DND-41 (cell line): Measurements from ENCODE around the gene IFT80.

ENCODE experiments used
- ATAC-seq: fragments of 200-7000 bp; cut with Tn5 transposase; 3 replicates; pipeline ENCODE4 v1.9.1; 2021; ENCODE audit warnings: low read depth; ENCODE audit not compliant: insufficient read depth
- DNase-seq: peaks from one replicate; pipeline ENCODE4 v3.0.0-alpha.2; 2020
- H2AFZ ChIP-seq: 2 replicates; pipeline ENCODE4 v1.6.0; 2012; ENCODE audit warnings: low read depth, low read length
- H3K27ac ChIP-seq: 2 replicates; pipeline ENCODE4 v1.5.1; 2012; ENCODE audit warnings: low read length, inconsistent platforms
- H3K27me3 ChIP-seq: fragments of 200-600 bp; sonication (generic); 2 replicates; pipeline ENCODE4 v1.6.0; 2012; ENCODE audit warnings: low read length, mild to moderate bottlenecking, inconsistent platforms; ENCODE audit not compliant: insufficient read depth, poor library complexity
- H3K36me3 ChIP-seq: 2 replicates; pipeline ENCODE4 v1.5.1; 2012; ENCODE audit warnings: low read length, inconsistent platforms; ENCODE audit not compliant: insufficient read depth
- H3K4me1 ChIP-seq: 2 replicates; pipeline ENCODE4 v1.5.1; 2012; ENCODE audit warnings: mild to moderate bottlenecking, low read length; ENCODE audit not compliant: insufficient read depth
- H3K4me2 ChIP-seq: 2 replicates; pipeline ENCODE4 v1.6.0; 2012; ENCODE audit warnings: mild to moderate bottlenecking, moderate library complexity, low read length, inconsistent platforms; ENCODE audit not compliant: insufficient read depth
- H3K4me3 ChIP-seq, 2 experiments: fragments of 200-600 bp in 1 of 2; shearing (Covaris generic) in 1 of 2; 2 replicates each; pipeline ENCODE4 v1.5.1; 2012 to 2016; ENCODE audit warnings: inconsistent platforms in 2 of 2, low read length in 2 of 2, mild to moderate bottlenecking in 2 of 2, low read depth in 1 of 2, moderate library complexity in 1 of 2
- H3K79me2 ChIP-seq: 2 replicates; pipeline ENCODE4 v1.6.0; 2012; ENCODE audit warnings: low read length, inconsistent platforms; ENCODE audit not compliant: insufficient read depth
- H3K9ac ChIP-seq: 2 replicates; pipeline ENCODE4 v1.6.0; 2012; ENCODE audit warnings: low read depth, mild to moderate bottlenecking, inconsistent platforms, low read length, moderate library complexity
- H3K9me3 ChIP-seq: 2 replicates; pipeline ENCODE4 v1.5.1; 2012; ENCODE audit warnings: low read length, moderate library complexity, mild to moderate bottlenecking, inconsistent platforms; ENCODE audit not compliant: insufficient read depth, severe bottlenecking
- H4K20me1 ChIP-seq: 2 replicates; pipeline ENCODE4 v1.6.0; 2012; ENCODE audit warnings: low read length; ENCODE audit not compliant: insufficient read depth
- CTCF ChIP-seq: IDR thresholded peaks from 2 replicates; pipeline ENCODE4 v1.5.1; 2012; ENCODE audit warnings: borderline replicate concordance, low read length, moderate library complexity, mild to moderate bottlenecking; ENCODE audit not compliant: poor library complexity, severe bottlenecking; ENCODE audit errors: extremely low read depth
- EZH2 ChIP-seq: IDR thresholded peaks from 3 replicates; pipeline ENCODE4 v1.6.1; 2012; ENCODE audit warnings: borderline replicate concordance, low read depth, mild to moderate bottlenecking, moderate library complexity, low read length, inconsistent platforms; ENCODE audit not compliant: severe bottlenecking

IFT80 gene

DNA sequence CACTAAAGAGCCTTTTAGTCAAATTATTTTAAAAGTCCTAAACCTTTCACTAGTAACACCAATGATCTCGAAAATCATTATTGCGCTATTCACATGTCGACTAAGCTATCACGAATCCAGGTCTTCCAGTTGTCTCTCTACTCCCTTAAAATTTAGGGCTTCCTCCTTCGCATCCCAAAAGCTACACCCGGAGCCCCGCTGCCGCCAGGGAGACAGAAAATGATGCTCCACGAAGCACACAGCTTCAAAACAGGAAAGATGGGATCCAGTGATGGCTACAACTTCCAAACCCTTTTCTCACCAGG lies 253 bp downstream of the IFT80 start:
- TF ChIP-seq EZH2 (no peak), CTCF (no peak)
- DNase-seq (no peak), ATAC-seq (peak; percentile 13)
- H3K27me3 ChIP-seq: no peaks in the 10 kb centered on the region
- H3K4me2 ChIP-seq: peak overlapping the region; percentile 76
- peaks cover 38% of the 10 kb centered on the region for H3K36me3 ChIP-seq
- no peaks in the 10 kb centered on the region for H3K9me3 ChIP-seq
- peak overlapping the region; percentile 97 for H3K9ac ChIP-seq
- H4K20me1 ChIP-seq: peaks cover 39% of the 10 kb centered on the region
- peak overlapping the region; percentile 89 for H2AFZ ChIP-seq
- H3K79me2 ChIP-seq: peaks cover 85% of the 10 kb centered on the region
- H3K4me3 ChIP-seq: peak overlapping the region; percentile 67 to 98
- peak overlapping the region; percentile 100 for H3K27ac ChIP-seq
- peaks cover 45% of the 10 kb centered on the region for H3K4me1 ChIP-seq

DNA sequence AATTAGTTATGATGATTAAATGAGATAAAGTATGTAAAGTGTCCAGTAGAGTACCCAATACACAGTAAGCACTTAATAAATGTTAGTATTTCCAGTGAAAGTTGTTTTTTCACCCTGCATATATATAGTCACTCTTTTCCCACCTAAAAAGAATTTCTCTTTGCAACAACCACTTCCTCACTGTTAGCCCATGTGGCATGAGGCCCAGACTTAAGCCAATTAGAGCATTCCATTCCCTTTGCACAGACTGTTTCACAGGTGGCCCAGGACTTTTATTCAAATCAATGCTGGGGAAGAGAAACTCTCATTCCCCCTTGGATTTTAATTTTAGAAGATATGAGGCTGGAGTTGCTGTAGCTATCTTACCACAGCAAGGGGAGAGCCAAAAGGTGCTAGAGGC lies 3.7 kb downstream of the IFT80 start:
- no peak overlapping the region for H3K4me2 ChIP-seq
- H3K4me1 ChIP-seq: peaks cover 26% of the 10 kb centered on the region
- peaks cover 4% of the 10 kb centered on the region for H4K20me1 ChIP-seq
- no peaks in the 10 kb centered on the region for H3K27me3 ChIP-seq
- TF ChIP-seq EZH2: no peak
- TF ChIP-seq CTCF: no peak
- no peak overlapping the region for H3K27ac ChIP-seq
- H3K9ac ChIP-seq: no peak overlapping the region
- no peak for ATAC-seq
- H3K4me3 ChIP-seq: no peak overlapping the region
- peaks cover 76% of the 10 kb centered on the region for H3K79me2 ChIP-seq
- DNase-seq: no peak
- H3K9me3 ChIP-seq: no peaks in the 10 kb centered on the region
- H2AFZ ChIP-seq: no peak overlapping the region
- peaks cover 5% of the 10 kb centered on the region; the same call in 1 of the 2 replicates for H3K36me3 ChIP-seq

GRCh38 chr3:160394009-160394392 lies 5.0 kb downstream of the IFT80 start:
- H3K4me1 ChIP-seq: peaks cover 26% of the 10 kb centered on the region
- H3K27ac ChIP-seq: no peak overlapping the region
- no peak overlapping the region for H3K4me3 ChIP-seq
- no peaks in the 10 kb centered on the region for H3K9me3 ChIP-seq
- DNase-seq (no peak), ATAC-seq (no peak)
- H3K9ac ChIP-seq: no peak overlapping the region
- peaks cover 68% of the 10 kb centered on the region for H3K79me2 ChIP-seq
- H3K36me3 ChIP-seq: no peaks in the 10 kb centered on the region
- H4K20me1 ChIP-seq: no peaks in the 10 kb centered on the region; the same call in 1 of the 2 replicates
- no peak overlapping the region for H3K4me2 ChIP-seq
- H3K27me3 ChIP-seq: no peaks in the 10 kb centered on the region
- H2AFZ ChIP-seq: no peak overlapping the region
- no peak for TF ChIP-seq CTCF
- TF ChIP-seq EZH2: no peak

GRCh38 chr3:160393346-160394008 lies 5.5 kb downstream of the IFT80 start:
- H3K9me3 ChIP-seq: no peaks in the 10 kb centered on the region
- H4K20me1 ChIP-seq: no peaks in the 10 kb centered on the region; the same call in 1 of the 2 replicates
- no peak for DNase-seq
- H3K9ac ChIP-seq: no peak overlapping the region
- no peak overlapping the region for H3K27ac ChIP-seq
- TF ChIP-seq EZH2 (no peak), CTCF (no peak)
- H3K4me2 ChIP-seq: no peak overlapping the region
- no peak overlapping the region for H2AFZ ChIP-seq
- no peaks in the 10 kb centered on the region for H3K36me3 ChIP-seq
- H3K4me3 ChIP-seq: no peak overlapping the region
- peaks cover 24% of the 10 kb centered on the region for H3K4me1 ChIP-seq
- ATAC-seq: no peak
- no peaks in the 10 kb centered on the region for H3K27me3 ChIP-seq
- H3K79me2 ChIP-seq: peaks cover 62% of the 10 kb centered on the region
